Islet of Langerhans (tissue), 1 donor: Measurements from ENCODE around the gene CCL23.
"Not testable (repeated sequence)": the region's sequence is repeated elsewhere in the genome, so short reads cannot be mapped to it uniquely, and the experiment has no call there.

Experiments used
- FAIRE-seq: peaks from one replicate; lab custom pipeline; 2011; peaks lifted over from hg19 to GRCh38; lab: Jason Lieb, UNC

CCL23 gene

DNA sequence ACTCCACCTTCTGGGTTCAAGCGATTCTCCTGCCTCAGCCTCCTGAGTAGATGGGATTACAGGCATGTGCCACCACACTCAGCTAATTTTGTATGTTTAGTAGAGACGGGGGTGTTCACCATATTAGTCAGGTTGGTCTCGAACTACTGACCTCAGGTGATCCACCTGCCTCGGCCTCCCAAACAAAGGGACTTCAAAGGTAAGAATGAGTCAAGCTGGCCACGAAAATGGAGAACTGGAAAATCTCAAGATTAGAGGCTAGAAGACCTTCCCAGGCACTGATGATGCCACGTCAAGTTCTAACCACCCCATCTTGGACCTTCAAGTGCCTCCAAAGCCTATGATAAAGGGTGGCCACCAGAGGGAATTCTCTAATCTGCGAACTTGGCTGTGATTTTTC, 15.1 kb downstream of the CCL23 start:
- no peak for FAIRE-seq

- FAIRE-seq: no peak
Observed at GRCh38 chr17:36001862-36002603, 15.7 kb downstream of the CCL23 start.

- no peak for FAIRE-seq
Observed at GRCh38 chr17:36001110-36001771, 16.5 kb downstream of the CCL23 start, which contains the start of gene CCL15. Gene CCL15, minus strand, starts transcription at chr17:36001553. Its CDS starts 61 bp downstream, at chr17:36001492.

DNA sequence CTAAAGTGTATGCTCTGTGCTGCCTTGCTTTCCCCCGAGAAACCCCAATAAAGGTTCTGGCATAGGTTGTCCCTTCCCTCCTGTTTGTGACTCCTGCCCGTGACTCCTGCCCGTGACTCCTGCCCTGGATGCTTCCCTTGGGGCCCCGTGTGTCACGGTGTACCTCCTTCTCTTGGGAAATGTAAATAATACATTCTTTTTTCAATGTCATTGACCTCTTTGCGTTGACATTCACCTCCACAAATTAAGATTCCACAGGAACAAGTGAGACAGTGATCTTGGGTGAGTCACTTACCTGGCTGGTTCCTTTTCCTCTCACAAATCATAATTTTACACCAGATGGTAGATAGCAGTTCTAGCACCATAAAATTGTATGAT, 17.1 kb downstream of the CCL23 start:
- FAIRE-seq: no peak

DNA sequence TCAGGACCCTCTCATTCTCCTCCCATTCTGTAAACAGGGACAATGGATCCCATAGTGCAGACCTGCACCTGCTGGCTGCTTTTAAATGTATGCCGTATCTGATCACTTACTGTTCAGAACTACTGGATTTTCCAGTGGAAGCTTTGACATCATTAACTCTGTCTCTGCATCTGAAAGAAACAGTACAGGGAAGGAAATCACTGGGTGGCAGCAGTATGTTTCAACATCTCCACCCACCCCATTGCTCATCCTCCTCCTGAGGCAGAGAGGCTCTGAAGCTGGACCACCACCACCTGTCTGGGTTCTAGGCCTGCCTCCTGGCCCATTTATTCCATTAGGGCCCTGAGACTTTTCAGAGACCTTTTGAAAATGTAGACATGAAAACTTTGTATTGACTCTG, 19.0 kb downstream of the CCL23 start:
- FAIRE-seq: no peak

- FAIRE-seq: no peak
Observed at GRCh38 chr17:35998018-35998545, 19.7 kb downstream of the CCL23 start.

DNA sequence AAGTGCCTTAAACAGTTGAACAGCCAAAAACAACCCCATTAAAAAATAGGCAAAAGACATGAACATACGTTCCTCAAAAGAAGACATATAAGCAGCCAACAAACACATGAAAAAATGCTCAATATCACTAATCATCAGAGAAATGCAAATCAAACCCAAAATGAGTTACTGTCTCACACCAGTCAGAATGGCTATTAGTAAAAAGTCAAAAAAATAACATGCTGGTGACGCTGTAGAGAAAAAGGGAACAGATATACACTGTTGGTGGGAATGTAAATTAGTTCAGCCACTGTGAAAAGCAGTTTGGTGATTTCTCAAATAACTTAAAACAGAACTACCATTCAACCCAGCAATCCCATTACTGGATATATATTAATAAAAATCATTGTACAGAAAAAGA, 22.4 kb downstream of the CCL23 start:
- not testable (repeated sequence) for FAIRE-seq

- FAIRE-seq: no peak
Observed at GRCh38 chr17:35991075-35991474, 26.7 kb downstream of the CCL23 start.

- no peak for FAIRE-seq
Observed at GRCh38 chr17:35988164-35988563, 29.6 kb downstream of the CCL23 start.

DNA sequence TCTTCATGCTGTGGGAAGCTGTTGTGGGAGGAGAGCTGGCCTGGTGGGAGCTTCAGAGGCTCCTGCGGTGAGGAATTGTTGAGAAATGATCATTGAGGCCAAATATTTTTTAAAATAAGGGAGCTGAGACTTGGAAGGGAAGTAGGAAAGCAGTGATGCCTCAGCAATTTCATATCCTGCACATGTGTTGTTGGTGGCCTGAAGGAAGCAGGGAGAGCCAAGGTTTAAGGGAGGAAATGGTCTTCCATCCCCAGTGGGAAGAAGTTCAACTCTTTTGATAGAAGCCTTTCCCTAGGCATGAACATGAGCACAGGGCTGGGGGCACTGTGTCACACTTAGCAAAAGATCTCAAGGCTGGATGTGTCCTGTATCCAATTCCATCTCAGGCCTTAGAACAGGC, 31.1 kb downstream of the CCL23 start, which contains the start of gene CCL14:
Gene CCL14 (minus strand): TSS at position 87 of the 400 bp plus-strand sequence. CDS start 80 bp downstream, at position 7.
- no peak for FAIRE-seq

GRCh38 chr17:35984140-35984539, 33.6 kb downstream of the CCL23 start:
- no peak for FAIRE-seq

DNA sequence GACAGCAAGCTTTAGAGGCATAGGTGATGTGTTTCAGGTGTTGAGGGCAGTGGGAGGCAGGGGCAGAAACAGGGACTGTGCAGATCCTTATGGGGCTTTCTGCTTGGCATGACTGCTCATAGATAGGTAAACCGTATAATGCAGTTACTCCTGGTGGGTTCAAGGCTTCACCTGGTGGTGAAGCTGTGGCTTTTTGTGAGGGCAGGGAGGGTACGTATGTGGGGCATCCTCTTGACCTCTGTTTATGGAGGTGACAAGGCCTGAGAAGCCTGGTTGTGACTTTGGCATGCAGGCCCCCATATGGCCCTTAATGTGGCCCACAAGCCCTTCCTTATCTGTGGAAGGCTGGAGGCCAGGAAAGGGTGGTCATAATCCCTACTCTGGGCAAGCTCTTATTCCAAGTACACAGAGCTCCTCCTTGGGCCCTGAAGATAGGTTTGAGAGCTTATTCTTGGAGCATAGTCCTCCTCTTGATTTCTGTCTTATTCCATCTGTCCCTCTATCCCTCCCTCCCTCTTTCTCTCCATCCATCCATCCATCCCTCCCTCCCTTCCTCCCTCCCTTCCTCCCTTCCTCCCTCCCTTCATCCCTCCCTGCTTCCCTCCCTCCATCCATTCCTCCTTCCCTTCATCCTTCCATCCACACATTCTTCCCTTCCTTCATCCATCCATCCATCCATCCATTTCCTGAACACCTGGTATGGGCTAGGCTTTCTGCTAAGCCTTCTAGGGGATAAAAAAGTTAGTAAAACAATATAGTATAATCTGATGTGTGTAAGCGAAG, 35.2 kb downstream of the CCL23 start:
- FAIRE-seq: no peak

- no peak for FAIRE-seq
Observed at GRCh38 chr17:35981908-35982330, 35.9 kb downstream of the CCL23 start.

DNA sequence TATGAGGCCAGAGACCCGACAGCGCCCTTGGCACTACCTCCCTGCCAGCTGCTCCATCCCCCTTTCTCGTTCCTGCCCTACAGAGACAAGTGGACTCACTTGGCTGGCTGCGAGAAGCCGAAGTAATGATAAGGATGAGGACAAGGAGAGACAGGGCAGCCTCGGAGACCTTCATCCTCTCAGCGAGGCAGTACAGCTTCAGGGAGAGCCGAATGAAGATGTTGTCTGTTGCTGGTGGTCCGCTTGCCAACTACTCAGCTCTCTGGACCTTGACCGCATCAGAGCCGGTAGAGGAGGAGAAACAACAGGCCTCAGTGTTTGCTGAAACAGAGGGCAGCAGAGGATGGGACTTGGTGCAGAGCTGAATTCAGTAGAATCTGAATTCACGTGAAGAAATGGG, 36.5 kb downstream of the CCL23 start, which contains the start of gene CCL16:
Gene CCL16 (minus strand): TSS at position 252 of the 400 bp plus-strand sequence. CDS start 77 bp downstream, at position 175.
- no peak for FAIRE-seq

GRCh38 chr17:35978346-35978745, 39.4 kb downstream of the CCL23 start:
- no peak for FAIRE-seq

GRCh38 chr17:35977509-35977908, 40.3 kb downstream of the CCL23 start:
- FAIRE-seq: no peak

DNA sequence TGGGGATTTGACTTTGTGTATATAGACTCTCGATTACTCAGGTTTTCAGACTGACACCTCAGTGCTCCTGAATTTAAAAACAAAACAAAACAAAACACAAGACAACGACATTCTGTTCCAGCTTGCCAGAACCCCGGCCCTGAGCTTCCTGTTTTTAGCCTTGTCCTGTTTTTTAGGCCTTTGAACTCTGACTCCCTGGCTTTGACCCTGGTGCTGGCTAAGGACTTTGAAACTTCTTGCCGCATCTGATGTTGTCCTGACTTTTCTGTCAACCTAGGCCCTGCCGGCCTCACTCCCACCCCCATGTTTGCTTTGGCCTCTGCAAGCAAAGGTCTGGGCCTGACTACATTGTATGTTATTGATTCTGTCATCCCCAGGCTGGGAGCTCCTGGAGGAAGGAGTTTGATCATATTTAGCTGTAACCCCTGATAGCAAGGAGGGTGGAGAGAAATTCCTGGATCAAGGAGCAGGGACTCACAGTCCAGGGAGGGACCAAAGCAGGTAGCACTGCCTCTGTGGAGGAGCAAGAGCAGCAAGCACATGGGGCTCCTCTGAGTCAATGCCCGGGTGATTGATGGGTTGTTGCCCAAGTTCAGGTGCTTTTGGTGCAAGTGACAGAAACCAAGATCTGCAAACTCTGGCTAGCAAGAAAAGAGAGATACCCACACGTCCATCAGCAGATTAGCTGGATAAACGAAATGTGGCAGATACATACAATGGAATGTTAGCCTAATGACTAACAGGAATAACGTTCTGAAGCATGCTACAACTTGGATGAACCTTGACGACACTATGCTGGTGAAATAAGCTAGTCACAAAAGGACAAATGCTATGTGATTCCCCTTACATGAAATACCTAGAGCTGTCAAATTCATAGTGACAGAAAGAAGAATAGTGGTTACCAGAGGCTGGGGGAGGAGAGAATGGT, 44.2 kb downstream of the CCL23 start:
- no peak for FAIRE-seq

DNA sequence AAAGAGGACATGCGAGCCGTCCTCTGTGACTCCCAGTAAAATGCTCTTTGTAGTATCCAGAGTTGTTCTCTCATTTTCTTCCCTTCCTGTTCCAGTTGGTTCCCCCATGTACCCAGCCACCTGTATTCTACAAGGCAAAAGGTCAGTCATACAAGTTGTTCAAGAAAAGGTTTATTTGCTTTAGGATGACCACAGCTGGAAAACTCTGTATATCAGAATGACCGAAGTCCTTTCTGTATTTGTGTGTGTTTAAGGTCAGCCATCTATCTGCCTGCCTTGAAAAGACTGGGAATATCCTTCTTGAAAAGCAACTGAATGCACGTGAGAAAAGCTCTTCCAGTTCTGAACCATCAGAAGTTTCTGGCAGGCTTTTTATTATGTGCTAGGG, 44.8 kb downstream of the CCL23 start:
- no peak for FAIRE-seq

GRCh38 chr17:35972535-35972934, 45.2 kb downstream of the CCL23 start:
- FAIRE-seq: no peak

DNA sequence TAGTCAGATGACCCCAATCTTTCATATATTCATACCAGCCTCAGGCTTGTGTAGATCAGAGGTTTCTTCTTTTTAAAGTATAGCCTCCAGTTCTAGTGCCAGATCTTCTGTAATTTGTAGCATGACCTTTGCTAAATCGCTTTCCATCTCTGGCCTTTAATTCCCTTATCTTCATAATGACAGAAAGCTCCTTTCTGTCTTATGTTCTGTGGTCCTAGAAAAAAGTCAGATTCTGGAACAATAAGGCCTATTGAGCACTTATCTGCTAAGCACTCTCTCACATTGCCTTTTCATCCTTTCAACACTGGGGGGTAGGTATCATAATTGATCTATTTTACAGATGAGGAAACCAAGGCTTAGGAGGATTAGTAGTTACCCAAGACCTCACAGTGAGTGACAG, 45.7 kb downstream of the CCL23 start:
- FAIRE-seq: no peak
